ENCODE measurements around the gene SLC49A4.

- TF ChIP-seq POLR2AphosphoS5 (IDR thresholded peaks at IDR 0.05) = peak; percentile 35 to 68 (median 63)
- TF ChIP-seq CTCF (IDR thresholded peaks at IDR 0.05) = no peak
- peak; percentile 55 for TF ChIP-seq POLR2A (IDR thresholded peaks at IDR 0.05)
These were observed 1.1 kb upstream of the SLC49A4 start, which contains the start of gene HSPBAP1 for GRCh38 chr3:122793568-122794416.
